Measurements from ENCODE around the gene RYR1.

RYR1 gene

GRCh38 chr19:38386971-38387549, 46.4 kb upstream of the RYR1 start:
- Histone ChIP-seq H3F3A (ENCODE audit: low read depth) (no peaks in the 10 kb centered on the region), H3K9me3 (ENCODE audit: insufficient read depth, low read depth, low read length) (no peaks in the 10 kb centered on the region), H3K79me2 (ENCODE audit: insufficient read depth, low read length) (no peaks in the 10 kb centered on the region), H3K4me1 (ENCODE audit: insufficient read depth, low read length, poor library complexity, severe bottlenecking) (peaks cover 5% of the 10 kb centered on the region), H3K4me3 (ENCODE audit: low read length, poor library complexity, severe bottlenecking) (no peak overlapping the region), H2AFZ (ENCODE audit: low read length) (no peak overlapping the region), H3K9ac (ENCODE audit: low read depth, low read length, poor library complexity, severe bottlenecking) (no peak overlapping the region), H3K9me2 (replicated peaks; ENCODE audit: low read depth, low read length) (no peaks in the 10 kb centered on the region), H3K27me3 (ENCODE audit: insufficient read depth, low read length, poor library complexity, severe bottlenecking) (no peaks in the 10 kb centered on the region), H4K20me1 (ENCODE audit: insufficient read depth, low read length, poor library complexity, severe bottlenecking) (no peaks in the 10 kb centered on the region), H3K4me2 (ENCODE audit: low read depth, low read length, poor library complexity, severe bottlenecking) (peak overlapping the region; percentile 93), H3K36me3 (ENCODE audit: insufficient read depth, low read length) (peaks cover 18% of the 10 kb centered on the region; the same call in 1 of the 2 replicates)
- TF ChIP-seq EZH2phosphoT487 (IDR thresholded peaks at IDR 0.05; ENCODE audit: borderline replicate concordance): no peak
- TF ChIP-seq CTCF (conservative IDR thresholded peaks at IDR 0.05; ENCODE audit: low read length): no peak

- Histone ChIP-seq H3K4me3 (ENCODE audit: low read length, poor library complexity, severe bottlenecking) (peak within 1 kb of the TSS; percentile 72), H3K4me1 (ENCODE audit: insufficient read depth, low read length, poor library complexity, severe bottlenecking) (peaks cover 5% of the 10 kb centered on the region), H3K9me2 (replicated peaks; ENCODE audit: low read depth, low read length) (no peaks in the 10 kb centered on the region), H3K4me2 (ENCODE audit: low read depth, low read length, poor library complexity, severe bottlenecking) (peak within 1 kb of the TSS; percentile 93), H3K79me2 (ENCODE audit: insufficient read depth, low read length) (no peaks in the 10 kb centered on the region), H3F3A (ENCODE audit: low read depth) (no peaks in the 10 kb centered on the region), H3K27me3 (ENCODE audit: insufficient read depth, low read length, poor library complexity, severe bottlenecking) (no peaks in the 10 kb centered on the region), H3K36me3 (ENCODE audit: insufficient read depth, low read length) (peaks cover 14% of the 10 kb centered on the region; the same call in 1 of the 2 replicates), H3K9ac (ENCODE audit: low read depth, low read length, poor library complexity, severe bottlenecking) (no peak within 1 kb of the TSS), H4K20me1 (ENCODE audit: insufficient read depth, low read length, poor library complexity, severe bottlenecking) (no peaks in the 10 kb centered on the region), H2AFZ (ENCODE audit: low read length) (peak within 1 kb of the TSS; percentile 61), H3K9me3 (ENCODE audit: insufficient read depth, low read depth, low read length) (no peaks in the 10 kb centered on the region)
- TF ChIP-seq EZH2phosphoT487 (IDR thresholded peaks at IDR 0.05; ENCODE audit: borderline replicate concordance): no peak
- TF ChIP-seq CTCF (conservative IDR thresholded peaks at IDR 0.05; ENCODE audit: low read length): no peak
Measured at GRCh38 chr19:38387550-38388348, 45.7 kb upstream of the RYR1 start, which contains the start of gene GGN. Gene GGN, minus strand, starts transcription at chr19:38388034. Its CDS starts 773 bp downstream, at chr19:38387261.

GRCh38 chr19:38388349-38389100, 45.0 kb upstream of the RYR1 start, which contains the start of gene SPRED3:
Gene SPRED3, plus strand, starts transcription at chr19:38388697. Its CDS starts 1,606 bp downstream, at chr19:38390303.
- H4K20me1 ChIP-seq (ENCODE audit: insufficient read depth, low read length, poor library complexity, severe bottlenecking): no peaks in the 10 kb centered on the region
- H3K36me3 ChIP-seq (ENCODE audit: insufficient read depth, low read length): peaks cover 6% of the 10 kb centered on the region; the same call in 1 of the 2 replicates
- H3F3A ChIP-seq (ENCODE audit: low read depth): no peaks in the 10 kb centered on the region
- H3K9me3 ChIP-seq (ENCODE audit: insufficient read depth, low read depth, low read length): no peaks in the 10 kb centered on the region
- no peaks in the 10 kb centered on the region for H3K27me3 ChIP-seq (ENCODE audit: insufficient read depth, low read length, poor library complexity, severe bottlenecking)
- H2AFZ ChIP-seq (ENCODE audit: low read length): peak within 1 kb of the TSS; percentile 61
- peak within 1 kb of the TSS; percentile 93 for H3K4me2 ChIP-seq (ENCODE audit: low read depth, low read length, poor library complexity, severe bottlenecking)
- no peak within 1 kb of the TSS for H3K9ac ChIP-seq (ENCODE audit: low read depth, low read length, poor library complexity, severe bottlenecking)
- TF ChIP-seq CTCF (conservative IDR thresholded peaks at IDR 0.05; ENCODE audit: low read length) (no peak), EZH2phosphoT487 (IDR thresholded peaks at IDR 0.05; ENCODE audit: borderline replicate concordance) (no peak)
- H3K4me1 ChIP-seq (ENCODE audit: insufficient read depth, low read length, poor library complexity, severe bottlenecking): peaks cover 5% of the 10 kb centered on the region
- peak within 1 kb of the TSS; percentile 72 for H3K4me3 ChIP-seq (ENCODE audit: low read length, poor library complexity, severe bottlenecking)
- no peaks in the 10 kb centered on the region for H3K79me2 ChIP-seq (ENCODE audit: insufficient read depth, low read length)
- no peaks in the 10 kb centered on the region for H3K9me2 ChIP-seq (replicated peaks; ENCODE audit: low read depth, low read length)

Measured in Loucy (cell line).